Activated naive CD8-positive, alpha-beta T cell treated with anti-CD3 and anti-CD28 coated beads, Interleukin-2, amount 10 ng/mL, durations not matched to agents 7 days and 5 days (primary cell): ENCODE measurements around the gene NAT8L. TPM values are rescaled to one million over a fixed set of nuclear protein-coding genes. Genes with fewer than 3 reads are reported as not detected.

Experiments
- ATAC-seq: fragments of 150-1000 bp; cut with Tn5 transposase; one replicate; pipeline ENCODE4 v1.10.0; 2021; ENCODE audit warnings: low read depth, moderate library complexity
- POLR2A ChIA-PET: fragments of 350-600 bp; sonication (Branson Sonifier 250); formaldehyde crosslinking; loops from one replicate; lab custom pipeline; 2021; ENCODE audit warnings: antibody characterized with exemption; lab: Charles Lee
- DNase-seq: peaks from one replicate; pipeline ENCODE4 v3.0.0; 2021
- H3K27ac Mint-ChIP-seq: one replicate; pipeline ENCODE4 v1.8.0; 2022; ENCODE audit warnings: mild to moderate bottlenecking, mixed read lengths
- H3K27me3 Mint-ChIP-seq: one replicate; pipeline ENCODE4 v1.8.0; 2022; ENCODE audit warnings: mild to moderate bottlenecking, moderate library complexity, mixed read lengths
- H3K36me3 Mint-ChIP-seq: one replicate; pipeline ENCODE4 v1.8.0; 2021; ENCODE audit warnings: mild to moderate bottlenecking, mixed read lengths
- H3K4me1 Mint-ChIP-seq: one replicate; pipeline ENCODE4 v1.8.0; 2021; ENCODE audit warnings: mixed read lengths
- H3K4me3 Mint-ChIP-seq: one replicate; pipeline ENCODE4 v1.8.0; 2022; ENCODE audit warnings: mild to moderate bottlenecking, moderate library complexity, mixed read lengths
- H3K9me3 Mint-ChIP-seq: one replicate; pipeline ENCODE4 v1.8.0; 2021; ENCODE audit warnings: mixed read lengths
- total RNA-seq, 2 experiments: library from RNA; stranded (reverse); gene quantifications; one replicate each; pipeline ENCODE4 v1.2.3, GENCODE V29; 2021

NAT8L gene
- total RNA-seq, 2 experiments from 2014 or later, result 0.14 TPM; not detected in 1

DNA sequence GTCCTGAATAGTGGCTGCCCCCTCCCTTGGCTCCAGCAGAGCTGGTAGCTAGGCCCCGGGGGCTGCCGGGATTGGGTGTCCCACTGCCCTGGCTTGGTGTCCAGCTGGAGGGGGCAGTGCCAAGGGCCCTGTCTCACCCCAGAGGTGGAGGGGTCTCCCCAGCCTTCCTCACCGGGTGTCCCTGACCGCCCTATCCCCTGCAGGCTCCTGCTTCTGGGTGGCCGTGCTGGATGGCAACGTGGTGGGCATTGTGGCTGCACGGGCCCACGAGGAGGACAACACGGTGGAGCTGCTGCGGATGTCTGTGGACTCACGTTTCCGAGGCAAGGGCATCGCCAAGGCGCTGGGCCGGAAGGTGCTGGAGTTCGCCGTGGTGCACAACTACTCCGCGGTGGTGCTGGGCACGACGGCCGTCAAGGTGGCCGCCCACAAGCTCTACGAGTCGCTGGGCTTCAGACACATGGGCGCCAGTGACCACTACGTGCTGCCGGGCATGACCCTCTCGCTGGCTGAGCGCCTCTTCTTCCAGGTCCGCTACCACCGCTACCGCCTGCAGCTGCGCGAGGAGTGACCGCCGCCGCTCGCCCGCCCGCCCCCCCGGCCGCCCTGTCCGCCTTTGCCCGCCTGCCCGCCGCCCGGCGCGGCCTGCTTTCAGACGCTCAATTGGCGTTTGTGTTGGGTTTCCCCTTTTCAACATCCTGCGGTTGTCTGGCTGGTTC is 4.6 kb downstream of the NAT8L start:
- Mint-ChIP-seq H3K9me3 (no peaks in the 10 kb centered on the region), H3K36me3 (no peaks in the 10 kb centered on the region), H3K27me3 (peaks cover 3% of the 10 kb centered on the region), H3K27ac (no peak overlapping the region), H3K4me1 (no peaks in the 10 kb centered on the region), H3K4me3 (no peak overlapping the region)
- no peak for ATAC-seq
- DNase-seq, result no peak
- POLR2A ChIA-PET, result no interaction called here

DNA sequence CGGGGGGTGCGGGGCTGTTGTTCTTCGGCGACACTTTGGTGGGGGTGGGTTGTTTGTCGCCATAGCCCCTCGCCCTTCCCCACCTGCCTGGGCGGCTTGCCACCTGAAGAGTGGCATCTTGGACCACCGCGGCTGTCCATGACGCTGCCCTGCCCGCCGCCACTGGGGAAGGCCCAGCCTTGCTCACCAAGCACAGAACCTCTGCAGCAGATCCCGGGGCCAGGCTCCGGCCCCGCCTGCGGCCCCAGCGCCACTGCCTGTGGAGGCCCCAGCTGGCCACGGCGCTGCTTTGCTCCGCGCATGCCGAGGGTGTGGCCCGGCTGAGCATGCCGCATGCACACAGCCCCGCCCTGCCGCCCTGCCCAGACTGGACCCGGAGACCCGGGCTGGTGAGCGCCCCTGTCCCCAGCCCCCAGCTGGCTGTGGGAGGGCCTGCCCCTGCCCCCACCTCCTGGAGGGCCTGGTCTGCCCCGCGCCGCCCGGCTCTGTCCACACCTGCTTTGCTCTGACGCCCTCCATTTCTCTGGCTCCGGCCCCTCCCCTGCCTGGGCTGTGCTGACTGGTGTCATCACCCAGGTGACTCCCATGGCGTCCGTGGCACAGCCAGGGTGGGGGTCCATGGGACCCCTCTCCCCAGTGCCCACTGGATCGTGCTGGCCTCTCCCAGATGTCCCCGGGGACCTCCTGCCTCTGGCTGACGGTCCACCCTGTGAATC is 5.3 kb downstream of the NAT8L start:
- ATAC-seq, result no peak
- H3K36me3 Mint-ChIP-seq, result no peaks in the 10 kb centered on the region
- no peak overlapping the region for H3K4me3 Mint-ChIP-seq
- H3K27me3 Mint-ChIP-seq, result peaks cover 3% of the 10 kb centered on the region
- POLR2A ChIA-PET, result no interaction called here
- H3K27ac Mint-ChIP-seq, result no peak overlapping the region
- H3K4me1 Mint-ChIP-seq, result no peaks in the 10 kb centered on the region
- H3K9me3 Mint-ChIP-seq, result no peaks in the 10 kb centered on the region
- DNase-seq, result peak; percentile 27

DNA sequence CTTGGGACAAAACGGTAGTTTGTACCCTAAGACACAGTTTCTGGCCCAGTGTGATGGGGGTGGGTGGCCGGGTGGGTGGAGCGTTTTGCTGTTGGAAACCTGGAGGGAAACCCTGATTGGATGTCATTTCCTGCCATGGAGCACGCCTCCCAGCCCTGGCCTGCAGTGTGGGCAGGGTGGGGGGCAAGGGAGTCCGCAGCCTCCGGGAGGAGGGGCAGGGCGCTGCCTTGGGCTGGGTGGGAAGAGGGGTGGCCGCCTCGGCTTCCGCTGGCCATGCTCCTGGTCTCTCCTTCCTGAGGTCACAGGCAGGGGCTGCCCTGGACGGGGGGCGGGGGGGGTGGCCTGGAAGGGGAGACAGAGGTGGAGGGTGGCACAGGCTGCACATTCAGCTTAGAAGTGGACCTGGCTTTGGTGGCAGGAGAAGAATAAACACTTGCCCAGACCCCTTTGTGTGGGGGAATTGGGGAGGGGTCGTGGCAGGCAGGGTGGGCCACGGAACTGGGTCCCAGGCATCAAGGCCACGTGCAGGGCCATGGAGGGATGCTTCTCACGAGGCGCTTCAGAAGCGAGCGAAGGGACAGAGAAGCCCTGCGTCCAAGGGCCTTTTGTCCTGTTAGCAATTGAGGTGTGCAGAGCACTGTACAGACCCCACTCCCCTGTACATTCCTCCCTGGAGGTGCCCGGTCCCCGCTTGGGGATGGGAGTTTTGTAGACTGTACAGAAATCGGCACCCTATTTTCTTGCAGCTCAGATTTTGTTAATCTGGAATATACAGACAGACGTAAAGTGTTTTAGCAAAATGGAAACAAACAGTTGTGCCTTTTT is 6.2 kb downstream of the NAT8L start:
- Mint-ChIP-seq H3K9me3 (no peaks in the 10 kb centered on the region), H3K27me3 (peaks cover 3% of the 10 kb centered on the region), H3K27ac (no peak overlapping the region), H3K4me1 (no peaks in the 10 kb centered on the region), H3K36me3 (no peaks in the 10 kb centered on the region), H3K4me3 (no peak overlapping the region)
- DNase-seq (peak; percentile 27), ATAC-seq (no peak)
- POLR2A ChIA-PET, result no interaction called here

DNA sequence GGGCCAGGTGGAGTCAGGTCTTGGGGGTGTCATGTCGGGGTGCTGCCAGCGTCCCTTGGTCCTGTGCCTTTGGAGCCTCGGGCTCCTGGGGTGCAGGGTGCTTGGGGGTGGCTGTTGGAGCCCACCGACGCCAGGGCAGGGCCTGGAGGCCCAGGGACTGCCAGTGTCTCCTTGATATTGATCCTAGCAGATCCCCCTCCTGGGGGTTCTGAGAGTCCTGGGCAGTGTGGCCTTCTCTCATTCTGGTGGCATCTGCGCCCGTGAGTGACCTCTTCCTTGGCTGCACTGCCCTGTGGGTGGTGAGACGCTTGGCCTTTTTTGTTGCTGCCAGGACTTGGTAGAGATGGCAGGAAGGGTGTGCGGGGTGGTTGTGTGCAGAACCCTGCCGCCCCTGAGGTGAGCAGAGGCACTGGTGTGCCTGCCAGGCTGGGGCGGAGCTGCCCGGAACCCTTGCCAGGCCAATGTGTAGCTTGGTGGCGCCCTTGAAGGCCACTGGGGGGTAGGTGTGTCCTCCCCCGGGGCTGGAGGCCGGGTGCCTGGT is 7.0 kb downstream of the NAT8L start:
- Mint-ChIP-seq H3K36me3 (no peaks in the 10 kb centered on the region), H3K27ac (no peak overlapping the region), H3K27me3 (peaks cover 3% of the 10 kb centered on the region), H3K4me3 (no peak overlapping the region), H3K9me3 (no peaks in the 10 kb centered on the region), H3K4me1 (no peaks in the 10 kb centered on the region)
- POLR2A ChIA-PET, result no interaction called here
- DNase-seq (peak; percentile 19), ATAC-seq (no peak)

DNA sequence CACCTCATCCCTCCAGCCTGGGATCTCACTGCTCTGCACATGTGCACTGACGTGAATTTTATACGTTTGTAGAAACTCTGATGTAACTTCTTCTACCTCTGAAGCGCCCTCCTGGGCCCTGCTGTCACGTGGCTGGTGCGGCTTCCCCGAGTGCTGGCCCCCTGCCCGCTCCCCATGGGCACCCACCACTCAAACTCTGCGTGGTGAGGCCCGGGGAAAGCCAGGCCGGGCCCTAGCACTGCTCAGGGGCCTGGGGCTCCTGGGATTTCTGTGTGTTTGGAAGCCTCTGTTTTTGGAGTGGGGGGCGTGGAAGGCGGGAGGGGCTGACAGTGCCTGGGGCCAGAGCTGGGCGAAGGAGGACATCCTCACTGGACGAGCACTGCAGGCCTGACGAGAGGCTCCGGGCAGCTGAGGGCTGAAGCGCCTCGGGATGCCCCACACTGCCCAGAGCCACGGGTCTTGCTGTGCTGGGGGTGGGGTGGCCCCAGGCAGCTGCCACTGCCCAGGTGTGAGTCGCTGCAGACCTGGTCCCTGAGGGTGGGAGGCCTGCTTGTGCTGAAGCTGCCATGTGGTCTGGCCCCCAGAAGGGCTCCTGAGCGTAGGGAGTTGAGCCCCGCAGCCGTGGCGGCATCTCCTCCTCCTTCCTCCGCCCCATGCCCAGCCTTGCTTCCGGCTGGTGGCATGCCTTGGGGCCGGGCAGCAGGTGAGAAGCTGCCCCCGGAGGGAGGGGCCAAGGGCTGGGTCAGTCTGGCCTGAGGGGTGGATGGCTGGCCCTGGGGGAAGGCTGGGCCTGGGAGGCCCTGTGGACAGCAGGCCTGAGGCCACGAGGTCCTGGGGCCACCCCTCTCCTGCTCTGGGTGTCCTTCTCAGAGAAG is 7.7 kb downstream of the NAT8L start:
- ATAC-seq, result no peak
- Mint-ChIP-seq H3K4me3 (no peak overlapping the region), H3K36me3 (no peaks in the 10 kb centered on the region), H3K27ac (no peak overlapping the region), H3K27me3 (peaks cover under 1% of the 10 kb centered on the region), H3K4me1 (no peaks in the 10 kb centered on the region), H3K9me3 (no peaks in the 10 kb centered on the region)
- POLR2A ChIA-PET, result no interaction called here
- DNase-seq, result peak; percentile 27

DNA sequence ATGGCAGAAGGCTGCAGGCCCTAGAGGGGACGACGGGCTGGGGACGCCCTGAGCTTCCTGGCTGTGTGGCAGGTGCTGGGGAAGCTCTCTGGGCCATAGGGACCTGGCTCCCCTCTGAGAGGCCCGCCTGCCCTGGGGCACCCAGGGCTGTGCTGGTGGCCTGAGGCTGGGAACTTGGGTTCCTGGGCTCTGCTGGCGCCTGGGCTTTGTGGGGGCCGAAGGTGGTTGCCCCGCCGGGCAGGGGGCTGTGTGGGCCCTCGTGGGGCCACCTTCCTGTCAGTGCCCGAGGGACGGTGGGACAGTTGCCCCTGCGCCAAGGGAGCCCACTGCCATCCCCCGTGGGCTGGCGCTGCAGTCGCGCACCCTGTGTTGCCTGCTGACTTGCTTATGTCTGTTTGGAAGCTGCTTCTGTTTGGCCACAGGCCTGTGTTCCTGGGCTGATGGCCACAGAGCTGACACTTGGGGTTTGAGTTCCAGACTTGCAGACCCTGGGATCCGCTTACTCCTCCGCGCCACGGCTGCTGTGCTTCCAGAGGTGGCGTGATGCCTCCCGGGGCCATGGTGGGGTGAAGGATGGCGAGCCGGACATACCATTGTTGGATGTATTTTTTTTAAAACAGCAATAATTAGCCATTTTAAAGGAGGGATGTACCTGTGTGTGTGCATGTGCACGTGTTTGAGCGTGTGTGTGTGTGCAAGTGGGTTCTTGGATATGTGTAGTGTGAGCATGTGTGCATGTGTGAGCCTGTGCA is 8.5 kb downstream of the NAT8L start:
- POLR2A ChIA-PET, result no interaction called here
- Mint-ChIP-seq H3K4me3 (no peak overlapping the region), H3K27ac (no peak overlapping the region), H3K9me3 (no peaks in the 10 kb centered on the region), H3K36me3 (no peaks in the 10 kb centered on the region), H3K4me1 (no peaks in the 10 kb centered on the region), H3K27me3 (no peaks in the 10 kb centered on the region)
- peak; percentile 23 for DNase-seq
- ATAC-seq, result no peak

DNA sequence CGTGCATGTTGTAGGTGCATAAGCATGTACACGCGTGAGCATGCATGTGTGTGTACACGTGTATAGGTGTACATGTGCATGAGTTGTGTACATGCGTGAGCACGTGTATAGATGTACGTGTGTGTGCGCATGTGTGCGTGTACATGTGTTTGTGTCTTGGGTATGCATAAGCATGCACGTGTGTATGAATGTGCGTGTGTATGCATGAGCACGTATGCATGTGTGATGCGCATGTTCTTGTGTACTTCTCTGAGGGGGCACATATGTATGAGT is 9.0 kb downstream of the NAT8L start:
- no peaks in the 10 kb centered on the region for H3K36me3 Mint-ChIP-seq
- ATAC-seq (no peak), DNase-seq (peak; percentile 1)
- H3K4me3 Mint-ChIP-seq, result no peak overlapping the region
- H3K27me3 Mint-ChIP-seq, result no peaks in the 10 kb centered on the region
- no peak overlapping the region for H3K27ac Mint-ChIP-seq
- H3K9me3 Mint-ChIP-seq, result no peaks in the 10 kb centered on the region
- POLR2A ChIA-PET, result no interaction called here
- no peaks in the 10 kb centered on the region for H3K4me1 Mint-ChIP-seq

DNA sequence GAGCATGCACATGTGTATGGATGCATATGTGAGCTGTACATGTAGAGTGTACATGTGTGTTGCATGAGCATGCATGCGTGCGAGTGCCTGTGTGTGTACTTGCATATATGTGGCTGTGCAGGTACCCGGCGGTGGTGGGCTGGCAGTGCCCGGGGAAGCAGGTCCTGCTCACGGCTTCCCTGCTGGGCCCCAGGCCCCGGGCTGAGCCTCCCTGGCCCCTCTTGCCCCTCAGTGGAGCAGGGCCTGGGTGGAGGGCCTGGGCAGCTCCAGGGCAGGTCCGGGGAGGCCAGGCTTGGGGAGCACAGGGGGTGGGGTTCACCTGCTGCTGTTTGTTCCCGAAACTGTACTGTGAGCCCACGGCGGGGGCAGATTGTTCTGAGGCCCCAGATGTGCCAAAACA is 9.4 kb downstream of the NAT8L start:
- POLR2A ChIA-PET, result no interaction called here
- DNase-seq, result peak; percentile 20
- H3K27ac Mint-ChIP-seq, result no peak overlapping the region
- no peaks in the 10 kb centered on the region for H3K9me3 Mint-ChIP-seq
- no peaks in the 10 kb centered on the region for H3K27me3 Mint-ChIP-seq
- H3K4me1 Mint-ChIP-seq, result no peaks in the 10 kb centered on the region
- H3K4me3 Mint-ChIP-seq, result no peak overlapping the region
- H3K36me3 Mint-ChIP-seq, result no peaks in the 10 kb centered on the region
- no peak for ATAC-seq

DNA sequence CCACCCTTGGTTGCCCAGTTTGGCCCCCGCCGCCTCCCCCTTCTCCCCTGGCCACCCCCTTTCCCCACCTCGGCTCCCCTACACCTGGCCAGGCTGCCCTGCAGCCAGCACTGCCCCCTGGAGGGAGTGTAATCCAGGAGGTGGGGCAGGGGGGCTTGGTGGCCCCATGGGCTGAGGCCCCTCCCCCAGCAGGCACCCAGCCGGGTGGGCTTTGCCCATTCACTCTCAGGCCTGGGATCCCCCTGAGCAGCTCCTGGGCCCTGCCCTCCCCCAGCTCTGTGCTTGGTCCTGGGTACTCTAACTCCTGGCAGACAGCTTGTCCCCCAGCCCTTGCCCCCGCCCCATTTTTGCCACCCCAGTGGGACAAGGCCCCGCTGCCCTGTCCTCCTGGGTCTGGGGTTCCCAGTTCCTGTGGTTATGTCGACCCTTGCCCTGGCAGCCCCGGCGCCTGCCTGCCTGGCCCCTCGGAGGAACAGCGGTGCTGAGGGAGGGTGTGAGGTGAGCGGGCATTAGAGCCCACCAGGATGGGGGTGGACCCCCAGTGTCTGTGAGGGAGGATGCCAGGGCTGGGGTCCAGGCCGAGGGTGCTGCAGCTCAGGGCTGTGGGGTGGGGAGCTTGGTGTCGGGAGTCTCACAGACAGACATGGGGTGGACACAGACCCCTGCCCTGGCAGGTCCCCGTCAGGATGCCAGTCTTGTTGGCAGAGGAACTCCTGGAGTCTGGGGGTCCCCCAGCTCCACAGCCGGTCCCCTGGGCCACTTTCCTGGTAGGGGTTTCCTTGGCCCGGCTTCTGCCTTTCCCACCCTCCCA is 10.2 kb downstream of the NAT8L start:
- POLR2A ChIA-PET, result no interaction called here
- Mint-ChIP-seq H3K4me1 (no peaks in the 10 kb centered on the region), H3K27me3 (no peaks in the 10 kb centered on the region), H3K9me3 (no peaks in the 10 kb centered on the region), H3K36me3 (no peaks in the 10 kb centered on the region), H3K4me3 (no peak overlapping the region), H3K27ac (no peak overlapping the region)
- DNase-seq (peak; percentile 15), ATAC-seq (no peak)

DNA sequence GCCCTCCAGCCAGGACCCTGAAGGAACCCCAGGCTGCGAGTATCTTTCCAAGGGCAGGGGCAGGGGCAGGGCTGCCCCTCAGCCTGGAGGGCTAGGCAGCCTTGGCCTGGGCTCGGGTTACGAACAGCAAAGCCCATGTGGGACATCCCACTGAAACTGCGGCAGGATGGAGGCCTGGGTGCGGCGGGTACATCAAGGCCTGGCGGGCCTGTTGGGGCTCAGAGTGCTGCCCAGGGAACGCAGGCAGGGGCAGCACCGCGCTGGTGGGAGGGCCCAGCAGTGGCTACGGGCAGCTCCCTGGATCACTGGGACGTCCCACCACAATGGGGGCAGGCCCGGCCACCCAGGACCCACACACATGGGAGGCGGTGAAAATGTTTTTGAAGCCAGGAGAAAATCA is 10.9 kb downstream of the NAT8L start:
- H3K36me3 Mint-ChIP-seq, result no peaks in the 10 kb centered on the region
- ATAC-seq (no peak), DNase-seq (peak; percentile 12)
- no peaks in the 10 kb centered on the region for H3K9me3 Mint-ChIP-seq
- H3K27ac Mint-ChIP-seq, result no peak overlapping the region
- no peaks in the 10 kb centered on the region for H3K4me1 Mint-ChIP-seq
- POLR2A ChIA-PET, result no interaction called here
- H3K27me3 Mint-ChIP-seq, result no peaks in the 10 kb centered on the region
- H3K4me3 Mint-ChIP-seq, result no peak overlapping the region

DNA sequence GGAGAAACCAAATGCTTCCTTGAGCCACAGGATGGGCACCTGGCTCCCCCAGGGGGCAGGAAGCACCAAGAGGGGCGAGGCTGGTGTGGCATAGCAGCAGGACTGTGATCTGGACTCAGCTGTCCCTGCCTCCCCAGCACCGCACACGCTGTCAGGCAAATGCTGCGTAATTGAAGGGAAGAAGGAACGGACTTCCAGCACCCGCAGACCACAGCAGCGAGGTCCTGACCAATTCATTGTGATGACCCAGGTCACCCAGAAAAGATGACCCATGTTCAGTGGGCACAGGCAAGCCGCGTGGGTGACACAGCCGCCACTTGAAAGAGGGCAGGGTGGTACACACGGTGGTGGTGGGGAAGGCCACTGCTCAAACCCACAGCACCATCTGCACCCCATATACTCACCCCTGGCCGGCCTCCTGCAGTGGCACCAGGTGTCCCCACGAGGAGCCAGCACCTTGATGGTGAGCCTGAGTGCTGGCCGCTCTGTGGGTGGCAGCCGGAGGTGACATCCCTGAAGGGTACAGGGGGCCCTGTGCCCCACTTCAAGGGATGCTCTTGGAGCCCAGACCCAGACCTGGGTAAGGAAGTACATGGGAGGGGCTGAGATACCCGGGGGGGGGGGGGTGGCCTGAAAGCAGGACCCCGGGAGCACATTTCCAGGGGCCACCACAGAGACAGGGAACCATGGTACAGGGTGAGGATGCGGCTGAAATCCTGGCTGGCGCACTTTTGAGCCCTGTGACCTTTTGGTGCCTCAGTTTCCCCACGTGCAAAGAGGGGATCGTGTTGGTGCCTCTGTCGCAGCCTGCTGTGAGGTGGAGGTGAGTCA is 11.5 kb downstream of the NAT8L start:
- no peak for ATAC-seq
- DNase-seq, result peak; percentile 23

More for the DNA sequence above, 11.5 kb downstream of the NAT8L start:
- Mint-ChIP-seq H3K27me3 (no peaks in the 10 kb centered on the region), H3K27ac (no peak overlapping the region), H3K4me3 (no peak overlapping the region), H3K36me3 (no peaks in the 10 kb centered on the region), H3K9me3 (no peaks in the 10 kb centered on the region), H3K4me1 (no peaks in the 10 kb centered on the region)
- POLR2A ChIA-PET, result no interaction called here
